GM12878 (cell line): Measurements from ENCODE around the gene ZMYND19. TPM values are rescaled to one million over a fixed set of nuclear protein-coding genes. Genes with fewer than 3 reads are reported as not detected.

Experiments used
- ATAC-seq: fragments of 200-7000 bp; cut with Tn5 transposase; 3 replicates; pipeline ENCODE4 v1.9.1; 2020; ENCODE audit warnings: mild to moderate bottlenecking, moderate library complexity
- BruUV-seq: library from RNA; stranded (reverse); fragments of 400-500 nt; replicated peaks from 2 replicates; lab custom pipeline; 2021; lab: Mats Ljungman, UMichigan
- CTCF ChIA-PET: fragments of 300-600 bp; sonication (Branson Sonifier 250); formaldehyde crosslinking; extraction: SDS; loops from one replicate; lab custom pipeline; 2021; ENCODE audit warnings: inconsistent platforms; lab: Yijun Ruan, JAX
- POLR2A ChIA-PET: fragments of 350-600 bp; formaldehyde crosslinking; extraction: SDS; loops from one replicate; lab custom pipeline; 2021; ENCODE audit warnings: inconsistent platforms; lab: Charles Lee
- RAD21 ChIA-PET: fragments of 300-600 bp; sonication (Branson Sonifier 250); formaldehyde crosslinking; loops from one replicate; lab custom pipeline; 2023; ENCODE audit warnings: antibody characterized with exemption; ENCODE audit not compliant: unreplicated experiment; lab: Charles Lee
- SMC1A ChIA-PET: fragments of 300-600 bp; sonication (Branson Sonifier 250); formaldehyde crosslinking; loops from one replicate; lab custom pipeline; 2023; ENCODE audit not compliant: unreplicated experiment, uncharacterized antibody; lab: Charles Lee
- DNase-seq: peaks from one replicate; pipeline ENCODE4 v3.0.0-alpha.2; 2011; ENCODE audit warnings: low read depth, low spot score
- FAIRE-seq: peaks from 3 replicates; lab custom pipeline; 2011; peaks lifted over from hg19 to GRCh38; lab: Jason Lieb, UNC
- H2AFZ ChIP-seq: 2 replicates; pipeline ENCODE4 v1.6.0; 2011; ENCODE audit warnings: low read depth, low read length, control low read depth; ENCODE audit not compliant: control insufficient read depth
- H3K27ac ChIP-seq: 2 replicates; pipeline ENCODE4 v1.5.1; 2011; ENCODE audit warnings: control low read depth; ENCODE audit not compliant: control insufficient read depth, insufficient read depth
- H3K27me3 ChIP-seq, 2 experiments: replicated peaks in 1 of 2; 2 replicates each; pipeline versions ENCODE4 v1.6.0 to v1.6.1; 2011; ENCODE audit warnings: low read length in 1 of 2; ENCODE audit not compliant: control insufficient read depth in 2 of 2, insufficient read depth in 2 of 2
- H3K36me3 ChIP-seq, 2 experiments: 2 replicates each; pipeline ENCODE4 v1.5.1; 2011; ENCODE audit warnings: low read length in 1 of 2; ENCODE audit not compliant: control insufficient read depth in 2 of 2, insufficient read depth in 2 of 2
- H3K4me1 ChIP-seq: 2 replicates; pipeline ENCODE4 v1.6.1; 2011; ENCODE audit warnings: mild to moderate bottlenecking, low read length, moderate library complexity, mixed read lengths; ENCODE audit not compliant: control insufficient read depth, insufficient read depth
- H3K4me2 ChIP-seq: 2 replicates; pipeline ENCODE4 v1.6.0; 2011; ENCODE audit warnings: control low read depth; ENCODE audit not compliant: control insufficient read depth, insufficient read depth
- H3K4me3 ChIP-seq: fragments of 200-600 bp; sonication (generic); 2 replicates; pipeline ENCODE4 v1.5.1; 2016
- H3K79me2 ChIP-seq: 2 replicates; pipeline ENCODE4 v1.6.0; 2011; ENCODE audit warnings: low read length; ENCODE audit not compliant: control insufficient read depth, insufficient read depth
- H3K9ac ChIP-seq: 2 replicates; pipeline ENCODE4 v1.8.0; 2011; ENCODE audit warnings: low read length, control low read depth, mixed read lengths; ENCODE audit not compliant: control insufficient read depth, insufficient read depth
- H3K9me3 ChIP-seq: replicated peaks from 3 replicates; pipeline ENCODE4 v1.5.1; 2011; ENCODE audit warnings: mild to moderate bottlenecking, low read length; ENCODE audit not compliant: control insufficient read depth, insufficient read depth
- H4K20me1 ChIP-seq: 2 replicates; pipeline ENCODE4 v1.6.0; 2011; ENCODE audit not compliant: control insufficient read depth, insufficient read depth
- ATF2 ChIP-seq: IDR thresholded peaks from 2 replicates; pipeline ENCODE4 v1.6.1; 2012; ENCODE audit warnings: low read length, inconsistent platforms
- BRCA1 ChIP-seq: IDR thresholded peaks from 2 replicates; pipeline ENCODE4 v1.6.1; 2011; ENCODE audit warnings: low read depth, low read length, improper control_type of control experiment
- CEBPZ ChIP-seq: fragments of 150-350 bp; IDR thresholded peaks from 2 replicates; pipeline ENCODE4 v1.6.1; 2016; ENCODE audit warnings: low read depth, low read length
- CTCF ChIP-seq, 3 experiments: IDR thresholded peaks in 2 of 3; conservative IDR thresholded peaks in 1 of 3; 2 replicates each; pipeline ENCODE4 v1.5.1; 2011; ENCODE audit warnings: low read depth in 3 of 3, low read length in 3 of 3, mild to moderate bottlenecking in 3 of 3, control low read depth in 2 of 3, moderate library complexity in 2 of 3, inconsistent platforms in 1 of 3, mixed read lengths in 1 of 3; ENCODE audit not compliant: control insufficient read depth in 2 of 3, insufficient read depth in 1 of 3; ENCODE audit errors: extremely low read depth in 1 of 3
- RAD21 ChIP-seq: IDR thresholded peaks from 2 replicates; pipeline ENCODE4 v1.6.1; 2011; ENCODE audit warnings: mild to moderate bottlenecking, low read depth, low read length, moderate library complexity; ENCODE audit not compliant: insufficient read depth
- RELB ChIP-seq: fragments of 450-650 bp; IDR thresholded peaks from 2 replicates; pipeline ENCODE4 v1.6.1; 2017; ENCODE audit warnings: low read depth, mild to moderate bottlenecking, moderate library complexity
- SIX5 ChIP-seq: IDR thresholded peaks from 2 replicates; pipeline ENCODE4 v1.6.1; 2011; ENCODE audit warnings: mild to moderate bottlenecking, low read depth, low read length, moderate library complexity; ENCODE audit not compliant: severe bottlenecking
- TAF1 ChIP-seq: IDR thresholded peaks from 2 replicates; pipeline ENCODE4 v1.6.1; 2011; ENCODE audit warnings: mild to moderate bottlenecking, low read depth, low read length, borderline replicate concordance
- ZBTB33 ChIP-seq: fragments of 450-650 bp; IDR thresholded peaks from 2 replicates; pipeline ENCODE4 v1.6.1; 2017; ENCODE audit warnings: mild to moderate bottlenecking
- WGBS: methylation state at CpG from one replicate; pipeline ENCODE4 v1.1.6; 2016; ENCODE audit warnings: low lambda C conversion rate; ENCODE audit not compliant: insufficient replicate concordance, insufficient coverage; ENCODE audit errors: missing lambda C conversion rate; 5-methylcytosine and 5-hydroxymethylcytosine counted together
- in situ Hi-C: fragments of 300-500 bp; cut with MboI; formaldehyde crosslinking; loops from 9 replicates; pipeline ENCODE4 v1.14.3; 2018; ENCODE audit warnings: mixed read lengths
- intact Hi-C: fragments of 100-400 bp; cut with micrococcal nuclease; formaldehyde crosslinking; loops from one replicate; pipeline ENCODE4 v1.14.2; 2022; ENCODE audit not compliant: unreplicated experiment
- polyA plus RNA-seq, 11 experiments: library from polyadenylated mRNA; depleted of rRNA in 4 of 11; unstranded in 6 of 11; stranded (reverse) in 5 of 11; fragments of >200 nt; fragmentation: Nextera tagmentation in 4 of 11; fragmentation: Illumina TruSeq in 1 of 11; extraction: Ambion mirVana in 4 of 11; extraction: Trizol in 1 of 11; gene quantifications; 1 replicate in 1 of 11; 2 replicates in 10 of 11; pipeline versions ENCODE4 v1.2.1 to v1.2.3, GENCODE V29; 2011 to 2016; ENCODE audit warnings: inconsistent platforms in 2 of 11, missing spikeins in 2 of 11, low read depth in 1 of 11
- total RNA-seq, 4 experiments: library from RNA; depleted of rRNA in 3 of 4; stranded (reverse); fragments of >200 nt in 3 of 4; fragmentation: Illumina TruSeq in 1 of 4; extraction: Trizol in 1 of 4; gene quantifications; 2 replicates each; pipeline versions ENCODE4 v1.2.1 to v1.2.3, GENCODE V29; 2013 to 2021

ZMYND19 gene
- total and polyA plus RNA-seq, 10 of the 15 experiments (the other 5 are each of a cell fraction or from before 2014, with no cell fraction given), result 0.84 to 54.8 (median 20.1) TPM

GRCh38 chr9:137598943-137599342, 8.6 kb upstream of the ZMYND19 start:
- no peak for ATAC-seq
- no peaks in the 10 kb centered on the region for H3K4me1 ChIP-seq
- CTCF ChIA-PET, result no interaction called here
- no peak overlapping the region for H3K4me3 ChIP-seq
- TF ChIP-seq TAF1, result no peak
- TF ChIP-seq ATF2, result no peak
- TF ChIP-seq ZBTB33, result no peak
- TF ChIP-seq SIX5, result no peak
- TF ChIP-seq RELB, result no peak
- TF ChIP-seq CEBPZ, result no peak
- TF ChIP-seq CTCF (IDR thresholded peaks at IDR 0.05 in 2 of 3, conservative IDR thresholded peaks at IDR 0.05 in 1 of 3; ENCODE audit: control insufficient read depth in 2 of 3, extremely low read depth in 1 of 3, insufficient read depth in 1 of 3, low read depth in 3 of 3, low read length in 3 of 3), result no peak
- no peak for TF ChIP-seq BRCA1
- TF ChIP-seq RAD21, result no peak
- TF ChIP-seq, all 136 proteins: peak for 0
- Histone ChIP-seq H3K9ac (no peak overlapping the region), H2AFZ (peak overlapping the region; percentile 7; the same call in 1 of the 2 replicates), H3K27me3 (no peaks in the 10 kb centered on the region), H4K20me1 (no peaks in the 10 kb centered on the region), H3K36me3 (no peaks in the 10 kb centered on the region), H3K4me2 (no peak overlapping the region), H3K9me3 (no peaks in the 10 kb centered on the region), H3K27ac (no peak overlapping the region), H3K79me2 (no peaks in the 10 kb centered on the region)
- in situ Hi-C loops (no loop called here), intact Hi-C loops (no loop called here)
- SMC1A ChIA-PET, result interaction anchor here (0.6 kb wide), 1 partner anchor 363 kb away, joined by 3 read pairs; no protein-coding TSS in a partner anchor
- DNase-seq, result no peak
- no peak for FAIRE-seq
- 66% methylated on average over 8 of the region's 8 CpGs for WGBS
- POLR2A ChIA-PET, result no interaction called here
- RAD21 ChIA-PET, result no interaction called here
- no TSS peak for BruUV-seq
